Adipocyte (in vitro differentiated cells): ENCODE results near the gene TXN2.
"Not testable (repeated sequence)": the region's sequence is repeated elsewhere in the genome, so short reads cannot be mapped to it uniquely, and the experiment has no call there.

Source experiments
- DNase-seq: peaks from one replicate; pipeline ENCODE4 v3.0.0-alpha.2; 2015; ENCODE audit warnings: low read depth
- H3K27me3 ChIP-seq: replicated peaks from 2 replicates; pipeline ENCODE4 v1.7.0; 2013; ENCODE audit warnings: mild to moderate bottlenecking, low read length, moderate library complexity; ENCODE audit not compliant: control insufficient read depth, insufficient read depth
- H3K36me3 ChIP-seq: 2 replicates; pipeline ENCODE4 v1.7.0; 2013; ENCODE audit warnings: low read length, mild to moderate bottlenecking, moderate library complexity; ENCODE audit not compliant: control insufficient read depth, insufficient read depth, severe bottlenecking
- H3K4me1 ChIP-seq: 2 replicates; pipeline ENCODE4 v1.7.0; 2013; ENCODE audit warnings: mild to moderate bottlenecking, low read length, moderate library complexity; ENCODE audit not compliant: control insufficient read depth, insufficient read depth
- H3K4me3 ChIP-seq: 2 replicates; pipeline ENCODE4 v1.7.0; 2013; ENCODE audit warnings: mild to moderate bottlenecking, low read length, moderate library complexity
- H3K9ac ChIP-seq: 2 replicates; pipeline ENCODE4 v1.7.0; 2013; ENCODE audit warnings: mild to moderate bottlenecking, low read length, moderate library complexity
- H3K9me3 ChIP-seq: 2 replicates; pipeline ENCODE4 v1.7.0; 2013; ENCODE audit warnings: mild to moderate bottlenecking, low read length, moderate library complexity; ENCODE audit not compliant: control insufficient read depth

The TXN2 gene

DNA sequence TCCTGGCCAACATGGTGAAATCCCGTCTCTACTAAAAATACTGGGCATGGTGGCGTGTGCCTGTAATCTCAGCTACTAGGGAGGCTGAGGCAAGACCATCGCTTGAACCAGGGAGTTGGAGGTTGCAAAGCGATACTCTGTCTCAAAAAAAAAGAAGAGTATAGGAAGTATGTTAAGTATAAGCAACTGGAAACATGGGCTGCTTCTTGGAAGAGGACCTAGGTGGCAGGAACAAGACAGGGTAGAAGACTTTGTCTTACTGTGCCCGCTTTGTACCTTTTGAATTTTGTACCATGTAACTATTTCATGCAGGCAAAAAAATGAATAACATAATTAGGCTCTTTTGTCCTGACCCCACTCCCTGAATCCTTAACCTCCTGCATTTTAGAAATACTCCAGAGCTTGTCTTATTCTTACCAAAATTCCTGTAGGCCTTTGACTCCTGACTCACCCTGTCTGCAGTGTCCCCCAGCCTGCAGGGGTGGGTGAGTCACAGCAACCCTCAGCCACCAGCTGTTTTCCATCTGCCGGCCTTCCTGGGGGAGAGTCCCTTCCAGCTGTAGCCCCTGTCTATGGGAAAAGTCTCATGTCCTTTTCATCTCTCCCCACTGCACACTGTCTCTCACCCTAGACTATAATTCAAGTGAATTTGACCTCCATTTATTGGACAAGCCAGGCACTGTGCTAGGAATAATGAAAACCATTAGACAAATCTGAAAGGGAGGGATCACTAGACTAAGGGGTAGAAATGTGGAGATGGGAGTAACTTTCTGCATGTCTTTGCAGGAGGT, 41.8 kb downstream of the TXN2 start:
- H3K27me3 ChIP-seq, result no peaks in the 10 kb centered on the region
- H3K9ac ChIP-seq, result peak overlapping the region; percentile 37
- H3K9me3 ChIP-seq, result no peaks in the 10 kb centered on the region
- no peaks in the 10 kb centered on the region for H3K36me3 ChIP-seq
- peak; percentile 93 for DNase-seq
- H3K4me1 ChIP-seq, result peaks cover 20% of the 10 kb centered on the region
- no peak overlapping the region for H3K4me3 ChIP-seq

GRCh38 chr22:36435516-36436415, 45.7 kb downstream of the TXN2 start:
- H3K4me1 ChIP-seq, result peaks cover 22% of the 10 kb centered on the region
- no peaks in the 10 kb centered on the region for H3K27me3 ChIP-seq
- no peak overlapping the region for H3K9ac ChIP-seq
- no peak for DNase-seq
- no peaks in the 10 kb centered on the region for H3K36me3 ChIP-seq
- no peak overlapping the region for H3K4me3 ChIP-seq
- H3K9me3 ChIP-seq, result no peaks in the 10 kb centered on the region

DNA sequence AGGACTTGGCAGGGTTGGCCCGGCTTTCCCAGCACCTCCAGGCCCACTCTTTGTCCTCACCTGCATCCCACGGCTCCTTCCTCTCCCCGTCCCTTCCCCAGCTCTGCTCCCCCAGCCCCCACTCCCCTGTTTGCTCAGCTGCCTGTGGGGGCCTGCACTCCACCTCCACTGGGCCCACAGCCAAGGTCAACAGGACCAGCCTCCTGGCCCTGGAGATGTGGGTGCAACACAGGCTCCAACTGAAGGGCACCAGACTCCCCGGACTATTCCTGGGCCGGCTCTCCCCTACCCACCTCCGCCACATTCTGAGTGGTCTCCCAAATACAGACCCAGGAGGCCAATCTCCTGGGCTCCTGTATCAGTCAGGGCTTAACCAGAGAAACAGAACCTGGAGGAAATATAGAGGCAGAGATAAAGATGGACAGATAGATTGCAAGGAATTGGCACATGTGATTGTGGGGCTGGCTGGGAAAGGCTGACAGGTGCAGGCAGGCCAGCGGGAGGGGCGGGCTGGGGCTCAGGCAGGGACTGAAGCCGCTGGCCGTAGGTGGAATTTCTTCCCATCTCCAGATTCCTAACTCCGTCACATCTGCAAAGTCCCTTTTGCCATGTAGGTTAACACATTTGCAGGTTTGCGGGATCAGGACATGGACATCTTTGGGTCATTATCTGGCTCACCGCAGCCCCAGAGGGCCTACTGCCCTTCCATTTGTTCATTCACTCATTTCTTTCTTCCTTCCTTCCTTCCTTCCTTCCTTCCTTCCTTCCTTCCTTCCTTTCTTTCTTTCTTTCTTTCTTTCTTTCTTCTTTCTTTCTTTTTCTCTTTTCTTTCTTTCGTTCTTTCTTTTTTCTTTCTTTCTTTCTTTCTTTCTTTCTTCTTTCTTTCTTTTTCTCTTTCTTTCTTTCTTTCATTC, 47.9 kb downstream of the TXN2 start:
- DNase-seq, result no peak
- Histone ChIP-seq H3K27me3 (no peaks in the 10 kb centered on the region), H3K4me1 (peaks cover 5% of the 10 kb centered on the region), H3K36me3 (no peaks in the 10 kb centered on the region), H3K4me3 (no peak overlapping the region), H3K9ac (no peak overlapping the region), H3K9me3 (no peaks in the 10 kb centered on the region)

GRCh38 chr22:36432592-36433317, 48.7 kb downstream of the TXN2 start:
- Histone ChIP-seq H3K36me3 (no peaks in the 10 kb centered on the region), H3K9me3 (no peaks in the 10 kb centered on the region), H3K4me3 (no peak overlapping the region), H3K9ac (no peak overlapping the region), H3K27me3 (no peaks in the 10 kb centered on the region), H3K4me1 (peaks cover 5% of the 10 kb centered on the region)
- DNase-seq, result no peak

GRCh38 chr22:36431977-36432376, 49.5 kb downstream of the TXN2 start:
- Histone ChIP-seq H3K4me3 (no peak overlapping the region), H3K9ac (no peak overlapping the region), H3K36me3 (no peaks in the 10 kb centered on the region), H3K4me1 (peaks cover 5% of the 10 kb centered on the region), H3K9me3 (no peaks in the 10 kb centered on the region), H3K27me3 (no peaks in the 10 kb centered on the region)
- DNase-seq, result no peak

DNA sequence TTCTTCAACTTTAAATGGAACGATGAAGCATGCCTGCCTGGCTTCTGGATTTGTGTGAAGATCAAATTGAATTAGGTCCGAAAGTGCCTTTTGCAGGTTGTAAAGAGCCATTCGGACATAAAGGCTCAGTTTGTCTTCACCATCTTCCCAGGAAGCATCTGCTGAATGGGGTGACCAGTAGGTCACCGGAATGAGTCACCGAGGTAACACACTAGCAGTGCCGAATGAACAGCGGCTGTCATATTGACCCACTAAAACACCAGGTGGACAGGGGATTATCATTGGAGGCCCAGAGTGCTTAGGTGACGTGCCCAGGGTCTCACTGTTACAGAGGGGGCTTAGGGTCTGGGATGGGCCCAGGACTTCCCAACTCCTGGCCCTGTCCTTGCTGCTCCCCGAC, 50.6 kb downstream of the TXN2 start:
- H3K36me3 ChIP-seq, result no peaks in the 10 kb centered on the region
- no peak for DNase-seq
- peaks cover 12% of the 10 kb centered on the region for H3K4me1 ChIP-seq
- no peaks in the 10 kb centered on the region for H3K27me3 ChIP-seq
- no peak overlapping the region for H3K9ac ChIP-seq
- no peak overlapping the region for H3K4me3 ChIP-seq
- H3K9me3 ChIP-seq, result no peaks in the 10 kb centered on the region

- peaks cover 13% of the 10 kb centered on the region for H3K4me1 ChIP-seq
- not testable (repeated sequence) for H3K9ac ChIP-seq, H3K4me3 ChIP-seq, H3K27me3 ChIP-seq, H3K36me3 ChIP-seq, H3K9me3 ChIP-seq, DNase-seq
Measured at GRCh38 chr22:36427952-36428351, 53.5 kb downstream of the TXN2 start.

DNA sequence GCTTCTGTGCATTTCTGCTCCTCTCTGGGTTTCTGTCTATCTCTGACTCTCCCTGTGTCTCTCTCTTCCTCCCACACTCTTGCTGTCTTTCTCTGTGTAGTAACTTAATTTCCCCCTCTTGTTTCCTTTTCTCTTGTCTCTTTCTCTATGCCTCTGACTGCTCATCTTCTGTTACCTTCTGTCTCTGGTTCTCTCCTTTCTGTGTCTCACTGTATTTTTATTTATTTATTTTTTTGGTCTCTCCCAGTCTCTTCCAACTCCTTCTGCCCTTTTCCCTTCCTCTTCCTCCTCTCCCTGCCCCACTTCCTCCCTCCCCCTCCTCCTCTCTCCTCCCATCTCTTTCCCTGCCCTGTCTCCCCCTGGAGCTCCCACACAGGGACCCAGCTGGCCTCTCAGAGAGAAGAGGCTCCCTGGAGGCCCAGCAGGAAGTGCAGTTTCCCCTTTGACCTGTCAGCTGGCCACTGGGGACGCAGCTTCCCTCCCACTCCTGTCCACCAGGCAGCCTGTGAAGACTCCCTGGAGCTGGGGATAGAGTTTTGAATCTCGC, 55.4 kb downstream of the TXN2 start:
- no peaks in the 10 kb centered on the region for H3K36me3 ChIP-seq
- peaks cover 9% of the 10 kb centered on the region for H3K4me1 ChIP-seq
- H3K27me3 ChIP-seq, result no peaks in the 10 kb centered on the region
- H3K4me3 ChIP-seq, result no peak overlapping the region
- H3K9ac ChIP-seq, result no peak overlapping the region
- DNase-seq, result no peak
- no peaks in the 10 kb centered on the region for H3K9me3 ChIP-seq

GRCh38 chr22:36424901-36425579, 56.4 kb downstream of the TXN2 start:
- H3K9me3 ChIP-seq, result no peaks in the 10 kb centered on the region
- DNase-seq, result no peak
- H3K4me1 ChIP-seq, result peaks cover 14% of the 10 kb centered on the region
- H3K36me3 ChIP-seq, result no peaks in the 10 kb centered on the region
- no peaks in the 10 kb centered on the region for H3K27me3 ChIP-seq
- no peak overlapping the region for H3K9ac ChIP-seq
- H3K4me3 ChIP-seq, result no peak overlapping the region

DNA sequence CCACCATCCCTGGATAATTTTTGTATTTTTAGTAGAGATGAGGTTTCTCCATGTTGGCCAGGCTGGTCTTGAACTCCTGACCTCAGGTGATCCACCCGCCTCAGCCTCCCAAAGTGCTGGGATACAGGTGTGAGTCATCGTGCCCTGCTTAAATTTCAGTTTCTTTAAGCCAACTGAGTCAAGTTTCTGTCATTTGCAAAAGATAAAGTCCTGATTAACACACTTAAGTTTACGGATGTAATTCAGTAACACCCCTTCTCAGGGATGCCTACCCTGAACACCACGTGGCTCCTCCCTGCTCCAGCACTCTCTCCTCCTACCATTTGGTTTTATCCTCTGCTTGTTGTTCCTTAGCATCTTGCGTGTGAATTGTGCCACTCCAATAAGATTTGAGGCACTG, 57.0 kb downstream of the TXN2 start:
- not testable (repeated sequence) for H3K9me3 ChIP-seq, H3K36me3 ChIP-seq, H3K9ac ChIP-seq, H3K4me3 ChIP-seq, DNase-seq, H3K27me3 ChIP-seq
- peaks cover 20% of the 10 kb centered on the region for H3K4me1 ChIP-seq
